Measurements from ENCODE around the gene TJP2.

GRCh38 chr9:69299315-69299714, 125.2 kb downstream of the TJP2 start:
- TF ChIP-seq NR1H2 (CRISPR knock-in tag; IDR thresholded peaks at IDR 0.05) (no peak), NFYB (CRISPR knock-in tag; conservative IDR thresholded peaks at IDR 0.05; ENCODE audit: low read depth) (no peak)
- TF ChIP-seq, protein P1, sequence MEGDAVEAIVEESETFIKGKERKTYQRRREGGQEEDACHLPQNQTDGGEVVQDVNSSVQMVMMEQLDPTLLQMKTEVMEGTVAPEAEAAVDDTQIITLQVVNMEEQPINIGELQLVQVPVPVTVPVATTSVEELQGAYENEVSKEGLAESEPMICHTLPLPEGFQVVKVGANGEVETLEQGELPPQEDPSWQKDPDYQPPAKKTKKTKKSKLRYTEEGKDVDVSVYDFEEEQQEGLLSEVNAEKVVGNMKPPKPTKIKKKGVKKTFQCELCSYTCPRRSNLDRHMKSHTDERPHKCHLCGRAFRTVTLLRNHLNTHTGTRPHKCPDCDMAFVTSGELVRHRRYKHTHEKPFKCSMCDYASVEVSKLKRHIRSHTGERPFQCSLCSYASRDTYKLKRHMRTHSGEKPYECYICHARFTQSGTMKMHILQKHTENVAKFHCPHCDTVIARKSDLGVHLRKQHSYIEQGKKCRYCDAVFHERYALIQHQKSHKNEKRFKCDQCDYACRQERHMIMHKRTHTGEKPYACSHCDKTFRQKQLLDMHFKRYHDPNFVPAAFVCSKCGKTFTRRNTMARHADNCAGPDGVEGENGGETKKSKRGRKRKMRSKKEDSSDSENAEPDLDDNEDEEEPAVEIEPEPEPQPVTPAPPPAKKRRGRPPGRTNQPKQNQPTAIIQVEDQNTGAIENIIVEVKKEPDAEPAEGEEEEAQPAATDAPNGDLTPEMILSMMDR (IDR thresholded peaks at IDR 0.05) = no peak
- TF ChIP-seq, protein P2, sequence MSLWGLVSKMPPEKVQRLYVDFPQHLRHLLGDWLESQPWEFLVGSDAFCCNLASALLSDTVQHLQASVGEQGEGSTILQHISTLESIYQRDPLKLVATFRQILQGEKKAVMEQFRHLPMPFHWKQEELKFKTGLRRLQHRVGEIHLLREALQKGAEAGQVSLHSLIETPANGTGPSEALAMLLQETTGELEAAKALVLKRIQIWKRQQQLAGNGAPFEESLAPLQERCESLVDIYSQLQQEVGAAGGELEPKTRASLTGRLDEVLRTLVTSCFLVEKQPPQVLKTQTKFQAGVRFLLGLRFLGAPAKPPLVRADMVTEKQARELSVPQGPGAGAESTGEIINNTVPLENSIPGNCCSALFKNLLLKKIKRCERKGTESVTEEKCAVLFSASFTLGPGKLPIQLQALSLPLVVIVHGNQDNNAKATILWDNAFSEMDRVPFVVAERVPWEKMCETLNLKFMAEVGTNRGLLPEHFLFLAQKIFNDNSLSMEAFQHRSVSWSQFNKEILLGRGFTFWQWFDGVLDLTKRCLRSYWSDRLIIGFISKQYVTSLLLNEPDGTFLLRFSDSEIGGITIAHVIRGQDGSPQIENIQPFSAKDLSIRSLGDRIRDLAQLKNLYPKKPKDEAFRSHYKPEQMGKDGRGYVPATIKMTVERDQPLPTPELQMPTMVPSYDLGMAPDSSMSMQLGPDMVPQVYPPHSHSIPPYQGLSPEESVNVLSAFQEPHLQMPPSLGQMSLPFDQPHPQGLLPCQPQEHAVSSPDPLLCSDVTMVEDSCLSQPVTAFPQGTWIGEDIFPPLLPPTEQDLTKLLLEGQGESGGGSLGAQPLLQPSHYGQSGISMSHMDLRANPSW (CRISPR knock-in tag; conservative IDR thresholded peaks at IDR 0.05; ENCODE audit: low read depth) = no peak
